SK-N-SH treated with all-trans-retinoic acid at 6 μM for 48 hours (cell line): Measurements from ENCODE around the gene KCNMA1.

ENCODE experiments used
- ISL1 ChIP-seq: fragments of 250-450 bp; sonication (Bioruptor Pico); IDR thresholded peaks from 2 replicates; pipeline ENCODE4 v2.1.2; 2022; ENCODE audit warnings: mild to moderate bottlenecking, moderate library complexity
- ZFP30 ChIP-seq: fragments of 450-650 bp; formaldehyde crosslinking; IDR thresholded peaks from 2 replicates; pipeline ENCODE4 v1.5.0; 2022; ENCODE audit warnings: mild to moderate bottlenecking, moderate library complexity

- TF ChIP-seq ISL1 (CRISPR knock-in tag), result no peak
- no peak for TF ChIP-seq ZFP30 (CRISPR knock-in tag)
Measured at GRCh38 chr10:77417806-77418640, 219.6 kb downstream of the KCNMA1 start.
